ENCODE measurements around the gene MED22. TPM values are rescaled to one million over a fixed set of nuclear protein-coding genes. Genes with fewer than 3 reads are reported as not detected.

MED22 gene
- total RNA-seq, 2 donors from 2014 or later = 34.8 to 43.3 TPM

- Mint-ChIP-seq H3K27ac (peak overlapping the region; percentile 96 to 99), H3K4me1 (ENCODE audit: low read depth in 2 of 2) (peaks cover 59 to 62% of the 10 kb centered on the region in 2 donors), H3K9me3 (no peaks in the 10 kb centered on the region), H3K4me3 (peak overlapping the region; percentile 89), H3K36me3 (peaks cover 36% of the 10 kb centered on the region), H3K27me3 (no peaks in the 10 kb centered on the region)
- ATAC-seq (peak in 1 of 2 donors; percentile 59), DNase-seq (ENCODE audit: low spot score) (no peak)
These were observed 22.8 kb upstream of the MED22 start for GRCh38 chr9:133370685-133371084.

DNA sequence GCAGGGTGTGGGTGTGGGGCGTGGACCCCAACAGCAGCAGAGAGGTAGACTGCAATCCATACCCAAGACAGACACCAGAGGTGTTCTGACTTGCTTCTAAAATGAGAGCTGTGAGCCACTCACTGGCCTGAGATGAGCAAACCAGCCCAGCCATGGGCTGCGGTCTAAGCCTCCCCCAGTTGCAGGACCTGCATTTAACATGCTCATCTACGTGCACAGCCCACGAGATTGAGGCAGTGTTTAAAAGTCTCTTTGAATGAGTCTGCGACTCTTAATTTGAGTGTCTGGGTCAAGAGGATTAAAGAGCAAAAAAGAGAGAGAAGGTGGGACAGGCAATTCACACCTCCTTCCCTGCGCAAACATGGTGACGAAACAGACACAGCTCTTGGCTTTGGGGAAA, 22.0 kb upstream of the MED22 start:
- peaks cover 57 to 62% of the 10 kb centered on the region in 2 donors for H3K4me1 Mint-ChIP-seq (ENCODE audit: low read depth in 2 of 2)
- no peak for DNase-seq (ENCODE audit: low spot score)
- ATAC-seq = peak in 1 of 2 donors; percentile 73
- H3K36me3 Mint-ChIP-seq = peaks cover 41% of the 10 kb centered on the region
- H3K27me3 Mint-ChIP-seq = no peaks in the 10 kb centered on the region
- H3K4me3 Mint-ChIP-seq = peak overlapping the region; percentile 89
- no peaks in the 10 kb centered on the region for H3K9me3 Mint-ChIP-seq
- peak overlapping the region; percentile 96 to 99 for H3K27ac Mint-ChIP-seq

DNA sequence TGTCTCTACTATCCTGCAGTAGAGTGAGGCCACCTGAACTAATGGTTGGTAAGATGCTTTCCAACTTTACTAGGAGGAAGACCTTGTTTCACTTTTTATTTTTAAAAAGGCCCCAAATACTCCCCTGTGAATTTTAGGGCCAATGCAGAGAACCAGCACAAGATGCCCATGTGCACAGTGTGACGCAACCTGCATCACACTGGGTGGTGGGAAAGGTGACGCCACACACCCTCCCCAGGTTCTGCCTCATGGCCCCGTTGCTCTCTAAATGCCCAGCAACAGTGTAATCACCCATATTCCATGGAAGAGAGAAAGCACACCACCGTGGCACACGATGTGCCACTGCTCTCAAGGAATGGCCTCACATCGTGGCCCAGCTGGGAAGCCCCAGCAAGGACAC, 21.5 kb upstream of the MED22 start:
- Mint-ChIP-seq H3K4me3 (peak overlapping the region; percentile 89), H3K27ac (peak overlapping the region; percentile 96 to 99), H3K36me3 (peaks cover 37% of the 10 kb centered on the region), H3K27me3 (no peaks in the 10 kb centered on the region), H3K4me1 (ENCODE audit: low read depth in 2 of 2) (peaks cover 52 to 62% of the 10 kb centered on the region in 2 donors), H3K9me3 (no peaks in the 10 kb centered on the region)
- no peak for ATAC-seq
- DNase-seq (ENCODE audit: low spot score) = no peak

DNA sequence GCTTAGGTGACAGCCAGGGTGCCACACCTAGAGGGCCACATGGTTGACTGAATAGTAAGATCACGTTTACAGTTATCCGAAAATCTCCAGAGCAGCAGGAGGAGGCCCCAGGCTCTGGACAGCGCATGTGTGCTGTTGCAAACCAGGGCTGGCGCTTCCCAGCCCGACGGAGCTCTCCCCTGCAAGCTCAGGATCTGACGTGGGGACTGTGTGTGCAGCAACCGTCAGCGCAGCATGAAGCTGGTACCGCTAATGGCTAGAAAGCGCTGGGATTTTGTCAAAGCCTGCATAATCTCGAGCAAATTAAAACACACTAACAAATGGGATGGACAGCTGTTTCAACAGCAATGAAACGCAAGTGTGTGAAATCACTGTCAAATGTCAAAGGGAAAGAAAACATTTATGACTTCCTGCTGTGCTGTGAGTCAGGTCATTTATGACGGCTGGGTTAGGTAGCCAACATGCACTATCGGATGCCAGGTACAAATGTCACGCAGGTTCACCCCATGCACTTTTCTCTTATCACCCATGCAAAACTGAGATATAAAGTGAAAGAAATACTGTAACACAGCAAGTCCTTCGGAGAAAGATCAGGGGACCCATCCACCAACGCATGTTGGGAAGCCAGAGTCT, 20.4 kb upstream of the MED22 start:
- Mint-ChIP-seq H3K9me3 (no peaks in the 10 kb centered on the region), H3K27me3 (no peaks in the 10 kb centered on the region), H3K4me3 (peak overlapping the region; percentile 89), H3K27ac (peak overlapping the region; percentile 96 to 99), H3K36me3 (peaks cover 44% of the 10 kb centered on the region), H3K4me1 (ENCODE audit: low read depth in 2 of 2) (peaks cover 61 to 71% of the 10 kb centered on the region in 2 donors)
- DNase-seq (ENCODE audit: low spot score) (no peak), ATAC-seq (no peak)

- H3K9me3 Mint-ChIP-seq = no peaks in the 10 kb centered on the region
- H3K27ac Mint-ChIP-seq = peak overlapping the region; percentile 96 to 99
- peaks cover 61 to 70% of the 10 kb centered on the region in 2 donors for H3K4me1 Mint-ChIP-seq (ENCODE audit: low read depth in 2 of 2)
- peak overlapping the region; percentile 89 for H3K4me3 Mint-ChIP-seq
- ATAC-seq (no peak), DNase-seq (ENCODE audit: low spot score) (no peak)
- H3K27me3 Mint-ChIP-seq = no peaks in the 10 kb centered on the region
- H3K36me3 Mint-ChIP-seq = peaks cover 45% of the 10 kb centered on the region
These were observed 19.8 kb upstream of the MED22 start for GRCh38 chr9:133367778-133368177.

GRCh38 chr9:133367221-133367620, 19.3 kb upstream of the MED22 start:
- Mint-ChIP-seq H3K4me1 (ENCODE audit: low read depth in 2 of 2) (peaks cover 57 to 65% of the 10 kb centered on the region in 2 donors), H3K36me3 (peaks cover 41% of the 10 kb centered on the region)

GRCh38 chr9:133366435-133366834, 18.5 kb upstream of the MED22 start:
- no peak for DNase-seq (ENCODE audit: low spot score)
- H3K4me1 Mint-ChIP-seq (ENCODE audit: low read depth in 2 of 2) = peaks cover 57 to 64% of the 10 kb centered on the region in 2 donors

More at GRCh38 chr9:133367221-133367620, 19.3 kb upstream of the MED22 start:
- Mint-ChIP-seq H3K4me3 (no peak overlapping the region), H3K9me3 (no peaks in the 10 kb centered on the region), H3K27ac (peak overlapping the region in 1 of 2 donors; percentile 61), H3K27me3 (no peaks in the 10 kb centered on the region)
- DNase-seq (ENCODE audit: low spot score) = no peak
- no peak for ATAC-seq

GRCh38 chr9:133362359-133363044, 14.6 kb upstream of the MED22 start:
- no peak for DNase-seq (ENCODE audit: low spot score)
- Mint-ChIP-seq H3K27me3 (no peaks in the 10 kb centered on the region), H3K4me3 (no peak overlapping the region), H3K4me1 (ENCODE audit: low read depth in 2 of 2) (peaks cover 44 to 53% of the 10 kb centered on the region in 2 donors), H3K9me3 (no peaks in the 10 kb centered on the region), H3K27ac (peak overlapping the region; percentile 46 to 71), H3K36me3 (peaks cover 30% of the 10 kb centered on the region)
- no peak for ATAC-seq

More at GRCh38 chr9:133366435-133366834, 18.5 kb upstream of the MED22 start:
- ATAC-seq = no peak
- Mint-ChIP-seq H3K4me3 (no peak overlapping the region), H3K27ac (peak overlapping the region in 1 of 2 donors; percentile 37), H3K36me3 (peaks cover 46% of the 10 kb centered on the region), H3K9me3 (no peaks in the 10 kb centered on the region), H3K27me3 (no peaks in the 10 kb centered on the region)

- Mint-ChIP-seq H3K4me1 (ENCODE audit: low read depth in 2 of 2) (peaks cover 45 to 52% of the 10 kb centered on the region in 2 donors), H3K27me3 (no peaks in the 10 kb centered on the region), H3K27ac (peak overlapping the region; percentile 46 to 71), H3K9me3 (no peaks in the 10 kb centered on the region), H3K4me3 (no peak overlapping the region), H3K36me3 (peaks cover 30% of the 10 kb centered on the region)
- DNase-seq (ENCODE audit: low spot score) = no peak
- no peak for ATAC-seq
These were observed 13.7 kb upstream of the MED22 start for GRCh38 chr9:133361507-133362092.

DNA sequence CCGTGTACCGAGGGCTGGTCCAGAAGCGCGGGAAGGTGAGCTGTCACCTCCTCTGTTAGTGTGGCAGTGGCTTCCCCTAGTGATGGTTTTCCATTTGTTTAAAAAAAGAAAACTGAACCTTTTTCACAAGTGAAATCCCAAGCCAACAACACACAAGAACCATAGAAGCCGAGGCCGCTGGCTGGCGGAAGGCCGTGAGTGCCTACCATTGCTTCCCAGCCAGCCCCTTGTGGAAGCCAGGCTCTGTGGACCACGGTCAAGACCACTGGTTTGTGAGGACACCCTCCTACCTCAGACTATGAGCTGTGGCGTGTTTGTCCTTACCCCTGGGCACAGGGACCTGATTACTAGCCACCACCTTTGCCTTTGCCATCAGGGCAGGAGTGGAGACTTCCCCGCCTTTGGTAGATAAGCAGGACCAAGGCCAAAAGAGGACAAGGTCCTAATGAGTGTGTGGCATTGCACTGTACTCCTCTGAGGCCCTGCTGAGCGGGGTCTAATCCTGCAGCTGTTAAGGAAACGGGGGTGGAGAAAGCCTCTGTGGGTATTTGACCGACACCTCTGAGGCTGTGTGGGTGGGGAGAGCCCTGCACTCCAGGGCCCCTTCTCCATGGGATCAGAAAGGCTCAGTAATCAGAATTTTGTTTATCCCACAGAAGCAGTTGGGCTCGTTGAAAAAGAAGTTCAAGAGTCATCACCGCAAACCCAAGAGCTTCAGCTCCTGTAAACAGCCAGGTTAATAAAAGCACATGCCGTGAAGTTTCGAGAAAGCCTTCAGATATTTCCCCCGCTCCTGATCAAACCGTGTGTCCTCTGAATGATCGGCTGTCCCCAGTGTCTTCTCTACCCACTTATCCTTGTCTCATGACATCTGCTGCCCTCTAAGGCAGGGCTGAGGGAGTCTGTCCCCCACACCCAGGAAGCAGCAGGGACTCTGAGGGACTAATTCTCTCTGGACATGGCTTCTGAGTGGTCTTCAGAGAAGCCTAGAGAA, 12.8 kb upstream of the MED22 start:
- ATAC-seq = no peak
- Mint-ChIP-seq H3K36me3 (peaks cover 24% of the 10 kb centered on the region), H3K27ac (peak overlapping the region; percentile 46 to 71), H3K4me1 (ENCODE audit: low read depth in 2 of 2) (peaks cover 45 to 52% of the 10 kb centered on the region in 2 donors), H3K9me3 (no peaks in the 10 kb centered on the region), H3K27me3 (no peaks in the 10 kb centered on the region), H3K4me3 (no peak overlapping the region)
- DNase-seq (ENCODE audit: low spot score) = no peak

DNA sequence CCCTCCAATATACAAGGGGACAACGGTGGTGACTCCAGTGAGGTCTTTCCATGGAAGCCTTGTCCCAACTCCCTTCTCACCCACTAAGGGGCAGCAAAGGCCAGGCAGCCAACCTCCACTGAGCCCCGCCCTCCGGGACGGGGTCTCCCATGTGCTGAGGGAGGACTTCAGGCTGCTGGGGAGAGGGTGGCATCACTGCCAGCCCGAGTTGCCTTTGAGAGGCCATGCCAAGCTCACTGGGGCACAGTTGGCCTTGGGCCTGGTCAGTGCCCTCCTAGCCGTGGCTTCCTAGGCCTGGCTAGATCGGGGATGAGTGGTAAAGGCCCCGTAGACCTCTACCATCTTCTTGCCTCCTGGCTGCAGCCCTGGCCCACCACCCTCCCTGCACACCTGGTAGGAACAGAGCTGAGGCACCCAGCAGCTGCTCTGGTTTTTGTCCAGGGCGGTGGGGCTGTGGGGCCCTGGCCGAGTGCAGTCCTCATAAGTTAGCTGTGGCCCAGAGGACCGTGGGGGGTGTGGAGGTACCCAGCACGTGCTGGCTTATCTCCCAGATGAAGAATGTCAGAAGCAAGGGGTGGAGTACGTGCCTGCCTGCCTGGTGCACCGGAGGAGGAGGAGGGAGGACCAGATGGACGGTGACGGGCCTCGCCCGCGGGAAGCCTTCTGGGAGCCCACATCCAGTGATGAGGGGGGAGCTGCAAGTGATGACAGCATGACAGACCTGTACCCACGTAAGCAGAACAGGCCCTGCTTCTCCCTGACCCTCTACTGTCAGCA, 11.7 kb upstream of the MED22 start:
- no peaks in the 10 kb centered on the region for H3K9me3 Mint-ChIP-seq
- peaks cover 45 to 52% of the 10 kb centered on the region in 2 donors for H3K4me1 Mint-ChIP-seq (ENCODE audit: low read depth in 2 of 2)
- H3K4me3 Mint-ChIP-seq = no peak overlapping the region
- DNase-seq (ENCODE audit: low spot score) (no peak), ATAC-seq (no peak)
- H3K27ac Mint-ChIP-seq = peak overlapping the region; percentile 19 to 75
- H3K27me3 Mint-ChIP-seq = no peaks in the 10 kb centered on the region
- H3K36me3 Mint-ChIP-seq = peaks cover 17% of the 10 kb centered on the region

DNA sequence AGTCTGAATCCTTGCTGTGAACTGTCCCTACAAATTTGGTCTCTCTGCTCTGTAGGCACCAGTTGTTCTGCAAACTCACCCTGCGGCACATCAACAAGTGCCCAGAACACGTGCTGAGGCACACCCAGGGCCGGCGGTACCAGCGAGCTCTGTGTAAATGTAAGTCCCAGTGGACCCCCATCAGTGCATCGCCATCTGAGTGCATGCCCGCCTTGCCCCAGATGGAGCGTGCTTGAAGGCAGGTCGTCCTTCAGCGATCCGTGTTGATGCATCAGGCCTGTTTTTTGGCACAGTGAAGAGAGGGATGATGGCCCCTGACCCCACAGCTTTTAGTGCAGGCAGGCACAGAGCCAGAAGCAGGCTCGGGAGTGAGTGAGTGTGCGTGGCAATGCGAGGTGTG, 9.7 kb upstream of the MED22 start:
- H3K4me3 Mint-ChIP-seq = peak overlapping the region; percentile 87
- peaks cover 9% of the 10 kb centered on the region for H3K36me3 Mint-ChIP-seq
- DNase-seq (ENCODE audit: low spot score) = no peak
- H3K9me3 Mint-ChIP-seq = no peaks in the 10 kb centered on the region
- no peaks in the 10 kb centered on the region for H3K27me3 Mint-ChIP-seq
- H3K27ac Mint-ChIP-seq = peak overlapping the region; percentile 9 to 19
- ATAC-seq = no peak
- H3K4me1 Mint-ChIP-seq (ENCODE audit: low read depth in 2 of 2) = peaks cover 38 to 45% of the 10 kb centered on the region in 2 donors

All from natural killer cell treated with Interleukin-12 subunit alpha and Interleukin-12 subunit beta and Interleukin-15 and Interleukin-18, amount 100 ng/mL, for 72 hours (primary cell).